Measurements from ENCODE around the gene BRICD5.
A peak's percentile ranks its signal among the peaks of the same experiment; 100 is the strongest.
"Not testable (repeated sequence)": the region's sequence is repeated elsewhere in the genome, so short reads cannot be mapped to it uniquely, and the experiment has no call there.

The BRICD5 gene

GRCh38 chr16:2223221-2223941 is 12.7 kb upstream of the BRICD5 start, which contains the start of gene E4F1:
Gene E4F1, plus strand, starts transcription at chr16:2223591. Its CDS starts 23 bp downstream, at chr16:2223614.
- DNase-seq (ENCODE audit: low read depth in 2 of 2): peak; percentile 98 to 99

- DNase-seq (ENCODE audit: low read depth in 2 of 2): no peak
These were observed 5.7 kb upstream of the BRICD5 start for GRCh38 chr16:2216330-2216729.

GRCh38 chr16:2214719-2214968 is 4.0 kb upstream of the BRICD5 start, which contains the start of gene PGP:
Gene PGP, minus strand, starts transcription at chr16:2214840. Its CDS starts 63 bp downstream, at chr16:2214777.
- DNase-seq (ENCODE audit: low read depth in 2 of 2): no peak

- no peak for DNase-seq (ENCODE audit: low read depth in 2 of 2)
These were observed 3.4 kb upstream of the BRICD5 start for GRCh38 chr16:2213817-2214718.

- no peak for DNase-seq (ENCODE audit: low read depth in 2 of 2)
These were observed 2.0 kb upstream of the BRICD5 start for GRCh38 chr16:2212362-2213324.

GRCh38 chr16:2211923-2212347 is 1.3 kb upstream of the BRICD5 start:
- no peak for DNase-seq (ENCODE audit: low read depth in 2 of 2)

GRCh38 chr16:2210009-2210332 is 692 bp downstream of the BRICD5 start:
- no peak for DNase-seq (ENCODE audit: low read depth in 2 of 2)

- DNase-seq (ENCODE audit: low read depth in 2 of 2): no peak
These were observed 1.2 kb downstream of the BRICD5 start for GRCh38 chr16:2209258-2210008.

GRCh38 chr16:2208772-2209171 is 1.9 kb downstream of the BRICD5 start:
- no peak for DNase-seq (ENCODE audit: low read depth in 2 of 2)

- DNase-seq (ENCODE audit: low read depth in 2 of 2): no peak
These were observed 2.4 kb downstream of the BRICD5 start for GRCh38 chr16:2208308-2208707.

- no peak for DNase-seq (ENCODE audit: low read depth in 2 of 2)
These were observed 2.8 kb downstream of the BRICD5 start for GRCh38 chr16:2207872-2208271.

GRCh38 chr16:2206780-2207433 is 3.8 kb downstream of the BRICD5 start:
- DNase-seq (ENCODE audit: low read depth in 2 of 2): no peak

- DNase-seq (ENCODE audit: low read depth in 2 of 2): no peak
These were observed 4.3 kb downstream of the BRICD5 start for GRCh38 chr16:2206420-2206779.

GRCh38 chr16:2205967-2206313 is 4.7 kb downstream of the BRICD5 start:
- DNase-seq (ENCODE audit: low read depth in 2 of 2): no peak

- DNase-seq (ENCODE audit: low read depth in 2 of 2): peak; percentile 80 to 84
These were observed 5.3 kb downstream of the BRICD5 start, which contains the start of gene MLST8 for GRCh38 chr16:2205104-2205966. Gene MLST8, plus strand, starts transcription at chr16:2205454. Its CDS starts 632 bp downstream, at chr16:2206086.

- DNase-seq (ENCODE audit: low read depth in 2 of 2): no peak
These were observed 6.1 kb downstream of the BRICD5 start for GRCh38 chr16:2204416-2205103.

GRCh38 chr16:2203119-2203688 is 7.5 kb downstream of the BRICD5 start:
- DNase-seq (ENCODE audit: low read depth in 2 of 2): not testable (repeated sequence)

GRCh38 chr16:2200313-2200712 is 10.3 kb downstream of the BRICD5 start:
- no peak for DNase-seq (ENCODE audit: low read depth in 2 of 2)

- DNase-seq (ENCODE audit: low read depth in 2 of 2): no peak
These were observed 11.0 kb downstream of the BRICD5 start for GRCh38 chr16:2199621-2200139.

All from stimulated activated CD8-positive, alpha-beta memory T cell treated with anti-CD3 and anti-CD28 coated beads, Interleukin-2, amount 100 ng/mL, for 1 hour (primary cell).